Peyer's patch (tissue), 4 donors: ENCODE measurements around the gene RAP1GAP. TPM values are rescaled to one million over a fixed set of nuclear protein-coding genes. Genes with fewer than 3 reads are reported as not detected.

Experiments
- DNase-seq, 3 donors: peaks; one replicate each; pipeline ENCODE4 v3.0.0-alpha.2; 2017 to 2019
- H3K27ac ChIP-seq, 4 donors: fragments of 200-600 bp; sonication (generic); one replicate each; pipeline ENCODE4 v1.5.1; 2016 to 2019
- H3K27me3 ChIP-seq, 2 donors: fragments of 200-600 bp; sonication (generic); one replicate each; pipeline ENCODE4 v1.5.1; 2019
- H3K36me3 ChIP-seq, 3 donors: fragments of 200-600 bp; sonication (generic); one replicate each; pipeline ENCODE4 v1.5.1; 2016 to 2019
- H3K4me1 ChIP-seq, 4 donors: fragments of 200-600 bp; sonication (generic); one replicate each; pipeline ENCODE4 v1.5.1; 2016 to 2019
- H3K4me3 ChIP-seq, 4 donors: fragments of 200-600 bp; sonication (generic); 1 replicate in 3 of 4; 2 replicates in 1 of 4; pipeline ENCODE4 v1.5.1; 2016 to 2019; ENCODE audit warnings: mild to moderate bottlenecking in 1 of 4
- H3K9me3 ChIP-seq, 4 donors: fragments of 200-600 bp; sonication (generic); one replicate each; pipeline ENCODE4 v1.5.1; 2016 to 2019; ENCODE audit warnings: mild to moderate bottlenecking in 1 of 4
- POLR2A ChIP-seq, 2 donors: fragments of 450-650 bp; IDR thresholded peaks; one replicate each; pipeline ENCODE4 v1.5.1; 2017; ENCODE audit warnings: antibody characterized with exemption in 2 of 2, mild to moderate bottlenecking in 2 of 2, moderate library complexity in 2 of 2
- total RNA-seq, 4 donors: library from RNA; depleted of rRNA; stranded (reverse); fragments of >200 nt; gene quantifications; one replicate each; pipeline ENCODE4 v1.1.0, GENCODE V29; 2016
- TF ChIP-seq, protein P1 (sequence below), 6 experiments: fragments of 450-650 bp in 4 of 6; fragments of 200-600 bp in 2 of 6; sonication (generic) in 1 of 6; IDR thresholded peaks; one replicate each; pipeline ENCODE4 v1.5.1; 2017 to 2019; ENCODE audit warnings: antibody characterized with exemption in 6 of 6, mild to moderate bottlenecking in 3 of 6, moderate library complexity in 1 of 6

RAP1GAP gene
- total RNA-seq, 4 donors from 2014 or later, result 32.2 to 65.3 (median 57.0) TPM

DNA sequence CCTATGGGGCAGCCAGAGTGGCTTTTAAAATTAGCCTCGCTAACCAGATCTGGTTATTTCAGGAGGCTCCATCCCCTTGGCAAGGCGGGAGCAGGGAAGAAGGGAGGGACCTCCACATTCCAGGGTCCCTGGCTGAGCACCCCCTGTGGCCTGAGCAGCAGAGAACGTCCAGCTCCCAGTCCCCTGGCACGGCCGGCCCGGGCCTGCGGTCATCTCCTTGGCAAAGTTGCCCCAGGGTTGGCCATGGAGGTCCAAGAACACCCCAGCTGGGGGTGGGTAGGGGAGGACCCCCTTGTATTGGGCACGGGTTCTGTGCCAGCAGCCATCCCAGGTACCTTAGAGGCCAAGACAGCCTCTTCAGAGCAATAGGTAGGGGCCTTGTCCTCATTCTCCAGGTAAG is 75.9 kb downstream of the RAP1GAP start:
- H3K4me1 ChIP-seq, result peaks cover 0 to 4% (median 0%) of the 10 kb centered on the region in 4 donors
- DNase-seq, result no peak
- H3K4me3 ChIP-seq, result no peak overlapping the region
- no peaks in the 10 kb centered on the region for H3K9me3 ChIP-seq
- TF ChIP-seq, protein P1, sequence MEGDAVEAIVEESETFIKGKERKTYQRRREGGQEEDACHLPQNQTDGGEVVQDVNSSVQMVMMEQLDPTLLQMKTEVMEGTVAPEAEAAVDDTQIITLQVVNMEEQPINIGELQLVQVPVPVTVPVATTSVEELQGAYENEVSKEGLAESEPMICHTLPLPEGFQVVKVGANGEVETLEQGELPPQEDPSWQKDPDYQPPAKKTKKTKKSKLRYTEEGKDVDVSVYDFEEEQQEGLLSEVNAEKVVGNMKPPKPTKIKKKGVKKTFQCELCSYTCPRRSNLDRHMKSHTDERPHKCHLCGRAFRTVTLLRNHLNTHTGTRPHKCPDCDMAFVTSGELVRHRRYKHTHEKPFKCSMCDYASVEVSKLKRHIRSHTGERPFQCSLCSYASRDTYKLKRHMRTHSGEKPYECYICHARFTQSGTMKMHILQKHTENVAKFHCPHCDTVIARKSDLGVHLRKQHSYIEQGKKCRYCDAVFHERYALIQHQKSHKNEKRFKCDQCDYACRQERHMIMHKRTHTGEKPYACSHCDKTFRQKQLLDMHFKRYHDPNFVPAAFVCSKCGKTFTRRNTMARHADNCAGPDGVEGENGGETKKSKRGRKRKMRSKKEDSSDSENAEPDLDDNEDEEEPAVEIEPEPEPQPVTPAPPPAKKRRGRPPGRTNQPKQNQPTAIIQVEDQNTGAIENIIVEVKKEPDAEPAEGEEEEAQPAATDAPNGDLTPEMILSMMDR (IDR thresholded peaks at IDR 0.05), result no peak
- TF ChIP-seq POLR2A (IDR thresholded peaks at IDR 0.05), result no peak
- H3K36me3 ChIP-seq, result no peaks in the 10 kb centered on the region
- H3K27ac ChIP-seq, result no peak overlapping the region
- no peaks in the 10 kb centered on the region for H3K27me3 ChIP-seq

DNA sequence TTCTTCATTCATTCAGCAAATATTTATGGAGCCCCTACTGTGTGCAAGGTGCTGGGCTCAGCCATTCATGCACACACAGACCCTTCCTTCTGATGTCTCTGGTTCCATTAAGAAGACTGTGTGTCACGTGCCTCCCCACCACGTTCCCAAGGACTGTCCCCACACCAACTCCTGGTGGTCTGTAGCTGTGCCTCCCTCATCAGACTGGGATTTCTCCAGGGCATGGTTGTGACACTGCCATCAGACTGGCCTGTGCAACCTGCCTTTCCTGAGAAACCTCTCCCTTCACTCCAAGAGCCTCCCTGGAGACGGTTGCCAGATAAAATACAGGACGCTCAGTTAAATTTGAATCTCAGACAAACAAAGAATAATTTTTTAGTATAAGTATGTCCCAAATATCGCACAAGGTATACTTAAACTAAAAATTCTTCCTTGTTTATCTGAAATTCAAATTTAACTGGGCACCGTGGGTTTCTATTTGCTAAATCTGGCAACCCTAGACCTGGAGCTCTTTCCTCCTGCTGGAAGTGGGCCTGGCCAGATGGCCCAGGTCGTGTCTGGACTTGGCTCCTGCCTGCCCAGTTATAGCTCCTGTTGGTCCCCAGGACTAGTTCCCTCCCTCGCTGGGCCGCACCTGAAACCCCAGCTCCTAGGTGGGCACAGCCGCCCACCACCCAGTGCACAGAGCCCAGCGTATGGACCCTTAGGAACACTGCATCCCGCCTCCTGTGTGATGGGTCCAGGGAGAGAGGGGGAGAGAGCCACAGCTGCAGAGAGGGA is 76.9 kb downstream of the RAP1GAP start:
- Histone ChIP-seq H3K4me1 (peaks cover 0 to 5% (median 0%) of the 10 kb centered on the region in 4 donors), H3K27ac (no peak overlapping the region), H3K36me3 (no peaks in the 10 kb centered on the region), H3K4me3 (no peak overlapping the region), H3K9me3 (no peaks in the 10 kb centered on the region), H3K27me3 (no peaks in the 10 kb centered on the region)
- no peak for DNase-seq
- TF ChIP-seq, protein P1 (IDR thresholded peaks at IDR 0.05), result no peak
- no peak for TF ChIP-seq POLR2A (IDR thresholded peaks at IDR 0.05)

GRCh38 chr1:21590934-21591333 is 78.2 kb downstream of the RAP1GAP start:
- no peak for DNase-seq
- Histone ChIP-seq H3K36me3 (no peaks in the 10 kb centered on the region), H3K9me3 (no peaks in the 10 kb centered on the region), H3K4me3 (no peak overlapping the region), H3K27me3 (no peaks in the 10 kb centered on the region), H3K4me1 (peaks cover 0 to 19% (median 0%) of the 10 kb centered on the region in 4 donors), H3K27ac (no peak overlapping the region)
- TF ChIP-seq, protein P1 (IDR thresholded peaks at IDR 0.05), result no peak
- TF ChIP-seq POLR2A (IDR thresholded peaks at IDR 0.05), result no peak

DNA sequence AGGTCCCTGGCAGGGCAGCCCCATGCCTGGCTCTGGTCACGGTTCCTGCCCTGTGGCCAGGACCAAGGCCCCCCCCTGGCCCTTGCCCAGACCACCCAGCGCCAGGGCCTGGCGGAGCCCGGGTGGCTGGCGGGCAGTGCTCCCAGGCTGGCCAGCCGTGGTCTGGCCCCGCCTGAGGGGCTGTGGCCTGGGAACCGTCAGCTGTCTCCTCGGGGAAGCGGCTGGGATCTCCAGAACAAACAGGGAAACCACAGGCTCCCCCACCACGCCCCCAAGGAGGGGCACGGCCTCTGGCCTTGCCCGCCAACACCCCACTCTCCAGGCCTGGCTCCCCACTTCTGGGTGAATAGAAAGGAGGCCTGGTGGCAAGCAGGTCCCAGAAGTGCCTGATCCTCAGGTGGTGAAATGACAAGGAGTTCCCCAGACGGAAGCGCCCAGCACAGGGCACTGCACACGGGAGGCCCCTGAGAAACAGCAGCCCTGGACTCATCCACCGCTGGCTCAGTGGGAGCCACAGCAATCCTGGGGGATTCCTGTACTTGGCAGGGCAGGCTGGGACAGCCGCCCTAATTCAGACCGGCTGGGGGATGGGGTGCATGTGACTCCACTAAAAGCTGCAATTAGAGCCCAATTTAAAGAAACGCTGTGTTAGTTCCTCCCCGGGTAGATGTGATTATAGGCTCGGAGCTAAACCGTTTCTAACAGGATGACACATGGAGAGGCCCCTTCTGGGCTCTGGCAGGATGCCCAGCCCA is 78.9 kb downstream of the RAP1GAP start:
- H3K9me3 ChIP-seq, result no peaks in the 10 kb centered on the region
- peaks cover 0 to 20% (median 0%) of the 10 kb centered on the region in 4 donors for H3K4me1 ChIP-seq
- TF ChIP-seq, protein P1 (IDR thresholded peaks at IDR 0.05), result no peak
- no peak for TF ChIP-seq POLR2A (IDR thresholded peaks at IDR 0.05)
- H3K27ac ChIP-seq, result no peak overlapping the region
- H3K4me3 ChIP-seq, result no peak overlapping the region
- H3K27me3 ChIP-seq, result no peaks in the 10 kb centered on the region
- DNase-seq, result no peak
- no peaks in the 10 kb centered on the region for H3K36me3 ChIP-seq

GRCh38 chr1:21589618-21590017 is 79.5 kb downstream of the RAP1GAP start:
- no peak for DNase-seq
- no peak for TF ChIP-seq POLR2A (IDR thresholded peaks at IDR 0.05)
- TF ChIP-seq, protein P1 (IDR thresholded peaks at IDR 0.05), result no peak
- Histone ChIP-seq H3K27ac (no peak overlapping the region), H3K27me3 (no peaks in the 10 kb centered on the region), H3K4me3 (no peak overlapping the region), H3K4me1 (peaks cover 0 to 20% (median 0%) of the 10 kb centered on the region in 4 donors), H3K36me3 (no peaks in the 10 kb centered on the region), H3K9me3 (no peaks in the 10 kb centered on the region)
